ENCODE results near the gene THAP3.

Gene THAP3

GRCh38 chr1:6613361-6614018, 11.2 kb upstream of the THAP3 start, which contains the start of gene PHF13:
PHF13 (plus strand) TSS chr1:6613731; CDS start chr1:6614067, 336 bp downstream.
- DNase-seq = peak; percentile 99

- peak; percentile 63 for DNase-seq
Measured at GRCh38 chr1:6614019-6614928, 10.4 kb upstream of the THAP3 start.

- DNase-seq = no peak
Measured at GRCh38 chr1:6614929-6615785, 9.5 kb upstream of the THAP3 start.

GRCh38 chr1:6619045-6619444, 5.6 kb upstream of the THAP3 start:
- no peak for DNase-seq

- no peak for DNase-seq
Measured at GRCh38 chr1:6621429-6622391, 3.0 kb upstream of the THAP3 start.

GRCh38 chr1:6622396-6623152, 2.1 kb upstream of the THAP3 start:
- DNase-seq = no peak

- DNase-seq = no peak
Measured at GRCh38 chr1:6623269-6623965, 1.3 kb upstream of the THAP3 start.

GRCh38 chr1:6625584-6626149, 999 bp downstream of the THAP3 start:
- DNase-seq = peak; percentile 50

GRCh38 chr1:6627031-6627430, 2.4 kb downstream of the THAP3 start:
- DNase-seq = no peak

GRCh38 chr1:6627841-6628545, 3.3 kb downstream of the THAP3 start:
- DNase-seq = no peak

GRCh38 chr1:6628971-6629479, 4.4 kb downstream of the THAP3 start:
- no peak for DNase-seq

GRCh38 chr1:6630027-6630426, 5.4 kb downstream of the THAP3 start:
- no peak for DNase-seq

GRCh38 chr1:6631058-6631457, 6.4 kb downstream of the THAP3 start:
- DNase-seq = no peak

- DNase-seq = no peak
Measured at GRCh38 chr1:6632588-6633514, 8.2 kb downstream of the THAP3 start.

- DNase-seq = peak; percentile 72
Measured at GRCh38 chr1:6634371-6635052, 9.8 kb downstream of the THAP3 start.

- no peak for DNase-seq
Measured at GRCh38 chr1:6635161-6635909, 10.7 kb downstream of the THAP3 start.

Measured in hematopoietic multipotent progenitor cell treated with erythropoietin and hydrocortisone succinate and interleukin-3 and kit ligand, for 6 days (in vitro differentiated cells).